HepG2 (cell line): Measurements from ENCODE around the gene LYSET. TPM values are rescaled to one million over a fixed set of nuclear protein-coding genes. Genes with fewer than 3 reads are reported as not detected.

Experiments used
- KMT2B ChIP-seq: IDR thresholded peaks from 2 replicates; pipeline ENCODE4 v1.6.1; 2016; ENCODE audit warnings: missing genetic modification reagents, missing compliant biosample characterization
- ZFP36 ChIP-seq: fragments of 150-350 bp; IDR thresholded peaks from 2 replicates; pipeline ENCODE4 v1.6.1; 2018; ENCODE audit warnings: borderline replicate concordance, low read length, low read depth; ENCODE audit not compliant: partially characterized antibody
- ZNF256 ChIP-seq: sonication (generic); formaldehyde crosslinking; conservative IDR thresholded peaks from 2 replicates; pipeline ENCODE4 v1.4.0; 2020; ENCODE audit warnings: missing genetic modification reagents
- polyA plus RNA-seq, 8 experiments: library from polyadenylated mRNA; depleted of rRNA in 3 of 8; stranded (reverse) in 7 of 8; unstranded in 1 of 8; fragments of >200 nt; fragmentation: Illumina TruSeq in 4 of 8; extraction: Trizol in 4 of 8; gene quantifications; 2 replicates each; pipeline versions ENCODE4 v1.2.1 to v1.2.3, GENCODE V29; 2011 to 2016; ENCODE audit warnings: low read depth in 4 of 8, missing spikeins in 1 of 8, mixed read lengths in 1 of 8; ENCODE audit not compliant: insufficient read depth in 1 of 8
- total RNA-seq, 5 experiments: library from RNA; depleted of rRNA; stranded (reverse); fragments of >200 nt; fragmentation: Illumina TruSeq; extraction: Trizol; gene quantifications; 2 replicates each; pipeline ENCODE4 v1.2.3, GENCODE V29; 2016; ENCODE audit warnings: low read depth in 1 of 5
- TF ChIP-seq, protein P1 (sequence below): sonication (generic); formaldehyde crosslinking; conservative IDR thresholded peaks from 2 replicates; pipeline ENCODE4 v1.4.0; 2020; ENCODE audit warnings: missing genetic modification reagents
- TF ChIP-seq, protein P2 (sequence below): sonication (generic); formaldehyde crosslinking; IDR thresholded peaks from 2 replicates; pipeline ENCODE4 v1.5.1; 2020; ENCODE audit warnings: missing genetic modification reagents, mild to moderate bottlenecking, borderline replicate concordance
- TF ChIP-seq, protein P3 (sequence below): sonication (generic); formaldehyde crosslinking; IDR thresholded peaks from 2 replicates; pipeline ENCODE4 v1.8.1; 2022; ENCODE audit warnings: low read depth, mild to moderate bottlenecking, missing genetic modification reagents

LYSET gene
- total and polyA plus RNA-seq, 2 of the 13 experiments (the other 11 are each of a cell fraction or from before 2014, with no cell fraction given) = 19.1 to 36.6 TPM

DNA sequence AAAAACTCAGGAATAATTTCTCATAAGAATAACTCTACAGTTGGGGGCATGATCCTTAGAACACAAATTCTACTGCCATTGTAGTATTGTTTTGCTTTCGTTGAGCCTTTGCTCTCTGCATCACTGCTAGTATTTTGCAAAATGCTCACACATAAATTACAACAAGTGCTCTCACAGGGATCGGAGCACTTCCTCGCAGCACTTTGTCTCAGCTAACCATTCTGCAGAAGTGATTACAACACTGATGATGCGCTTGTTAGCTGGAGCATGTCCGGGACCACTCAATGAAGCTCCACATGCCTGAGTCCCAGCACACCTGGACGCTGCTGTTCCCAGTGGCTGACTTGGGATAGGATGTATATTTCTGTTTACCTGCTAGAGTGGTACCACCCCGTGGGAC lies 32.0 kb upstream of the LYSET start (continued):
- TF ChIP-seq, protein P1, sequence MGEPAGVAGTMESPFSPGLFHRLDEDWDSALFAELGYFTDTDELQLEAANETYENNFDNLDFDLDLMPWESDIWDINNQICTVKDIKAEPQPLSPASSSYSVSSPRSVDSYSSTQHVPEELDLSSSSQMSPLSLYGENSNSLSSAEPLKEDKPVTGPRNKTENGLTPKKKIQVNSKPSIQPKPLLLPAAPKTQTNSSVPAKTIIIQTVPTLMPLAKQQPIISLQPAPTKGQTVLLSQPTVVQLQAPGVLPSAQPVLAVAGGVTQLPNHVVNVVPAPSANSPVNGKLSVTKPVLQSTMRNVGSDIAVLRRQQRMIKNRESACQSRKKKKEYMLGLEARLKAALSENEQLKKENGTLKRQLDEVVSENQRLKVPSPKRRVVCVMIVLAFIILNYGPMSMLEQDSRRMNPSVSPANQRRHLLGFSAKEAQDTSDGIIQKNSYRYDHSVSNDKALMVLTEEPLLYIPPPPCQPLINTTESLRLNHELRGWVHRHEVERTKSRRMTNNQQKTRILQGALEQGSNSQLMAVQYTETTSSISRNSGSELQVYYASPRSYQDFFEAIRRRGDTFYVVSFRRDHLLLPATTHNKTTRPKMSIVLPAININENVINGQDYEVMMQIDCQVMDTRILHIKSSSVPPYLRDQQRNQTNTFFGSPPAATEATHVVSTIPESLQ (CRISPR knock-in tag) = no peak
- TF ChIP-seq KMT2B (CRISPR knock-in tag) (no peak), ZNF256 (no peak), ZFP36 (no peak)
- TF ChIP-seq, protein P2, sequence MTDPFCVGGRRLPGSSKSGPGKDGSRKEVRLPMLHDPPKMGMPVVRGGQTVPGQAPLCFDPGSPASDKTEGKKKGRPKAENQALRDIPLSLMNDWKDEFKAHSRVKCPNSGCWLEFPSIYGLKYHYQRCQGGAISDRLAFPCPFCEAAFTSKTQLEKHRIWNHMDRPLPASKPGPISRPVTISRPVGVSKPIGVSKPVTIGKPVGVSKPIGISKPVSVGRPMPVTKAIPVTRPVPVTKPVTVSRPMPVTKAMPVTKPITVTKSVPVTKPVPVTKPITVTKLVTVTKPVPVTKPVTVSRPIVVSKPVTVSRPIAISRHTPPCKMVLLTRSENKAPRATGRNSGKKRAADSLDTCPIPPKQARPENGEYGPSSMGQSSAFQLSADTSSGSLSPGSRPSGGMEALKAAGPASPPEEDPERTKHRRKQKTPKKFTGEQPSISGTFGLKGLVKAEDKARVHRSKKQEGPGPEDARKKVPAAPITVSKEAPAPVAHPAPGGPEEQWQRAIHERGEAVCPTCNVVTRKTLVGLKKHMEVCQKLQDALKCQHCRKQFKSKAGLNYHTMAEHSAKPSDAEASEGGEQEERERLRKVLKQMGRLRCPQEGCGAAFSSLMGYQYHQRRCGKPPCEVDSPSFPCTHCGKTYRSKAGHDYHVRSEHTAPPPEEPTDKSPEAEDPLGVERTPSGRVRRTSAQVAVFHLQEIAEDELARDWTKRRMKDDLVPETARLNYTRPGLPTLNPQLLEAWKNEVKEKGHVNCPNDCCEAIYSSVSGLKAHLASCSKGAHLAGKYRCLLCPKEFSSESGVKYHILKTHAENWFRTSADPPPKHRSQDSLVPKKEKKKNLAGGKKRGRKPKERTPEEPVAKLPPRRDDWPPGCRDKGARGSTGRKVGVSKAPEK = no peak
- TF ChIP-seq, protein P3, sequence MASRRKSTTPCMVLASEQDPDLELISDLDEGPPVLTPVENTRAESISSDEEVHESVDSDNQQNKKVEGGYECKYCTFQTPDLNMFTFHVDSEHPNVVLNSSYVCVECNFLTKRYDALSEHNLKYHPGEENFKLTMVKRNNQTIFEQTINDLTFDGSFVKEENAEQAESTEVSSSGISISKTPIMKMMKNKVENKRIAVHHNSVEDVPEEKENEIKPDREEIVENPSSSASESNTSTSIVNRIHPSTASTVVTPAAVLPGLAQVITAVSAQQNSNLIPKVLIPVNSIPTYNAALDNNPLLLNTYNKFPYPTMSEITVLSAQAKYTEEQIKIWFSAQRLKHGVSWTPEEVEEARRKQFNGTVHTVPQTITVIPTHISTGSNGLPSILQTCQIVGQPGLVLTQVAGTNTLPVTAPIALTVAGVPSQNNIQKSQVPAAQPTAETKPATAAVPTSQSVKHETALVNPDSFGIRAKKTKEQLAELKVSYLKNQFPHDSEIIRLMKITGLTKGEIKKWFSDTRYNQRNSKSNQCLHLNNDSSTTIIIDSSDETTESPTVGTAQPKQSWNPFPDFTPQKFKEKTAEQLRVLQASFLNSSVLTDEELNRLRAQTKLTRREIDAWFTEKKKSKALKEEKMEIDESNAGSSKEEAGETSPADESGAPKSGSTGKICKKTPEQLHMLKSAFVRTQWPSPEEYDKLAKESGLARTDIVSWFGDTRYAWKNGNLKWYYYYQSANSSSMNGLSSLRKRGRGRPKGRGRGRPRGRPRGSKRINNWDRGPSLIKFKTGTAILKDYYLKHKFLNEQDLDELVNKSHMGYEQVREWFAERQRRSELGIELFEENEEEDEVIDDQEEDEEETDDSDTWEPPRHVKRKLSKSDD (CRISPR knock-in tag) = no peak
